GM19452 (cell line): ENCODE data around the gene SOCS3.
"Not testable (repeated sequence)": the region's sequence is repeated elsewhere in the genome, so short reads cannot be mapped to it uniquely, and the experiment has no call there.

Source experiments
- ATAC-seq: cut with Tn5 transposase; IDR thresholded peaks from one replicate; pipeline ENCODE4 v1.9.1; 2021; ENCODE audit not compliant: unreplicated experiment

The SOCS3 gene

GRCh38 chr17:78332991-78333390 is 26.9 kb downstream of the SOCS3 start:
- ATAC-seq, result no peak

GRCh38 chr17:78331355-78331754 is 28.5 kb downstream of the SOCS3 start:
- not testable (repeated sequence) for ATAC-seq

GRCh38 chr17:78330570-78331224 is 29.2 kb downstream of the SOCS3 start:
- no peak for ATAC-seq

GRCh38 chr17:78329263-78330059 is 30.4 kb downstream of the SOCS3 start:
- no peak for ATAC-seq

- no peak for ATAC-seq
These were observed 32.0 kb downstream of the SOCS3 start for GRCh38 chr17:78327880-78328279.

GRCh38 chr17:78325076-78325687 is 34.7 kb downstream of the SOCS3 start:
- ATAC-seq, result no peak

GRCh38 chr17:78324391-78325075 is 35.3 kb downstream of the SOCS3 start:
- ATAC-seq, result no peak

GRCh38 chr17:78323826-78324390 is 36.0 kb downstream of the SOCS3 start:
- ATAC-seq, result no peak

- no peak for ATAC-seq
These were observed 36.9 kb downstream of the SOCS3 start for GRCh38 chr17:78322858-78323455.

GRCh38 chr17:78322327-78322857 is 37.5 kb downstream of the SOCS3 start:
- ATAC-seq, result no peak

GRCh38 chr17:78318843-78319242 is 41.0 kb downstream of the SOCS3 start:
- ATAC-seq, result no peak

- no peak for ATAC-seq
These were observed 41.5 kb downstream of the SOCS3 start for GRCh38 chr17:78318407-78318806.

GRCh38 chr17:78317794-78318400 is 42.0 kb downstream of the SOCS3 start:
- no peak for ATAC-seq

GRCh38 chr17:78316867-78317789 is 42.7 kb downstream of the SOCS3 start:
- ATAC-seq, result no peak

- no peak for ATAC-seq
These were observed 43.6 kb downstream of the SOCS3 start for GRCh38 chr17:78316115-78316866.

- no peak for ATAC-seq
These were observed 44.3 kb downstream of the SOCS3 start for GRCh38 chr17:78315355-78316114.

GRCh38 chr17:78314683-78315354 is 45.1 kb downstream of the SOCS3 start:
- ATAC-seq, result no peak
